ENCODE results near the gene HJV.

HJV gene

DNA sequence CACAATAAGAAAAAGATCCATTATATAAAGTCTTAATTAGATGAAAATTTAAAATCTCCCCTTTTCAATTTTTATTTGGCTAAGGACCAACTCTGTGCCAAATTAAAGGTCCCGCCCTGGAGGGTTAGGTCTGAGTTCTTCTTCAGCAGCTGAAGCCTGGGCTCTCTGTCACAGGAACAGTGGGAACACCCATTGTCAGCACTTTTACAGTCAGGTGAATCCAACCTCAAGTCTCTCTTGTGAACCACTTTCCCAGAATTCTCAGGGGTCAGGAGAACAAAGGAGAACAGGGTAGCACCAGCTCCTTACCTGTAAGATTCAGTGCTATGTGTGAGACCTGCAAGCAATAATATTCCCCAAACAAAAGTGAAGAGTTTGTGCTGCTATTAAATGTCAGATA, 25.1 kb upstream of the HJV start:
- Histone ChIP-seq H3K36me3 (no peaks in the 10 kb centered on the region), H3K27me3 (no peaks in the 10 kb centered on the region), H3K9me3 (no peaks in the 10 kb centered on the region), H3K4me3 (ENCODE audit: low read depth, low read length) (no peak overlapping the region), H3K4me1 (no peaks in the 10 kb centered on the region)
- DNase-seq = no peak
- TF ChIP-seq, protein P1, sequence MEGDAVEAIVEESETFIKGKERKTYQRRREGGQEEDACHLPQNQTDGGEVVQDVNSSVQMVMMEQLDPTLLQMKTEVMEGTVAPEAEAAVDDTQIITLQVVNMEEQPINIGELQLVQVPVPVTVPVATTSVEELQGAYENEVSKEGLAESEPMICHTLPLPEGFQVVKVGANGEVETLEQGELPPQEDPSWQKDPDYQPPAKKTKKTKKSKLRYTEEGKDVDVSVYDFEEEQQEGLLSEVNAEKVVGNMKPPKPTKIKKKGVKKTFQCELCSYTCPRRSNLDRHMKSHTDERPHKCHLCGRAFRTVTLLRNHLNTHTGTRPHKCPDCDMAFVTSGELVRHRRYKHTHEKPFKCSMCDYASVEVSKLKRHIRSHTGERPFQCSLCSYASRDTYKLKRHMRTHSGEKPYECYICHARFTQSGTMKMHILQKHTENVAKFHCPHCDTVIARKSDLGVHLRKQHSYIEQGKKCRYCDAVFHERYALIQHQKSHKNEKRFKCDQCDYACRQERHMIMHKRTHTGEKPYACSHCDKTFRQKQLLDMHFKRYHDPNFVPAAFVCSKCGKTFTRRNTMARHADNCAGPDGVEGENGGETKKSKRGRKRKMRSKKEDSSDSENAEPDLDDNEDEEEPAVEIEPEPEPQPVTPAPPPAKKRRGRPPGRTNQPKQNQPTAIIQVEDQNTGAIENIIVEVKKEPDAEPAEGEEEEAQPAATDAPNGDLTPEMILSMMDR (IDR thresholded peaks at IDR 0.05; ENCODE audit: low read depth, low read length) = no peak

DNA sequence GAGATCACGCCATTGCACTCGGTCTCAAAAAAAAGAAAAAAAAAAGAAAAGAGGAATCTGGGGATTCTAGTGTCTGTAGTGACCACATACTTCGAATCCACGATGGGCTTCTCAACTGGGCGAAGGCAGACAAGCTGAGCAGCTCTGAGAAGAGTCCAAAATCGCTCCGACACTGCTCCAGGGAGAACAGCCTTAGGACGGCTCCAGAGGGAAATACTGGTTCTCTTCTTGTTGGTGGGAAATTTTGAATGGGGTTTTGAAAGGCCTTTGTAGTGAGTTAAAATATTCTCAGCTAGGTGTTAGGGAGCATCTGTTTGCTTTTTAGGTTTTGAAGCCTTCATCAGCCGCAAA, 18.3 kb upstream of the HJV start:
- Histone ChIP-seq H3K9me3 (no peaks in the 10 kb centered on the region), H3K4me1 (no peaks in the 10 kb centered on the region), H3K4me3 (ENCODE audit: low read depth, low read length) (peak overlapping the region; percentile 93; the same call in 1 of the 2 replicates), H3K27me3 (no peaks in the 10 kb centered on the region), H3K36me3 (no peaks in the 10 kb centered on the region)
- TF ChIP-seq, protein P1 (IDR thresholded peaks at IDR 0.05; ENCODE audit: low read depth, low read length) = no peak
- DNase-seq = no peak

DNA sequence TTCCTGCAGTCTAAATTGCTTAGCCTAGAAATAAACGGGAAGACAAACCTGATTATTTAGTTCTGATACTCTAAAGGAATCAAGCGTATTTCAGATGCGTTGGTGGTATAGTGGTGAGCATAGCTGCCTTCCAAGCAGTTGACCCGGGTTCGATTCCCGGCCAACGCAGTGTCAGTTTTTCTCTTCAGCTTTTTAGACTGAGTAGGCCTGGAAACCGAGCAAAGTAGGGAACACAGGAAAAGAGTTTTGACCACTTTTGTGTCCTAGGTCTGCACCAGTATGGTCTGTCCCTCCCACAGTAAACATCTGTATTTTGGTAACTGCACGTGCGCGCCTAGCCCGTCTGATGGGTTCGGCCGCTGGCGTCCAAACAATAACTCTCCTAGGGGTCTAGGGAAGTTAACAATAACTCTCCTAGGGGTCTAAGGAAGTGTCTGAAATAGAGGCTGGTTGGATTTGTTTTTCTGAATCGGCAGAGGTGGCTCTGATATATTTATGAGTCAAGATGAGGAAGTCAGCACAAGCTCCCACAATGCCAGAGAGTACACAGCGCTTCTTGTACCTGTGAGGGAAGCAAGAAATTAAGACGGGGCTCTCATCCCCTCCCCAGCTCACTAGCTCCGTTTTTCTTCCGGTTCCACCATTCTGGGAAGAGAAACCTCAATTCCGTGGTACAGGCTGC, 15.6 kb upstream of the HJV start:
- H3K27me3 ChIP-seq = no peaks in the 10 kb centered on the region
- H3K4me3 ChIP-seq (ENCODE audit: low read depth, low read length) = peak overlapping the region; percentile 93
- H3K9me3 ChIP-seq = no peaks in the 10 kb centered on the region
- H3K36me3 ChIP-seq = no peaks in the 10 kb centered on the region
- peak; percentile 80 for DNase-seq
- TF ChIP-seq, protein P1 (IDR thresholded peaks at IDR 0.05; ENCODE audit: low read depth, low read length) = no peak
- H3K4me1 ChIP-seq = no peaks in the 10 kb centered on the region

DNA sequence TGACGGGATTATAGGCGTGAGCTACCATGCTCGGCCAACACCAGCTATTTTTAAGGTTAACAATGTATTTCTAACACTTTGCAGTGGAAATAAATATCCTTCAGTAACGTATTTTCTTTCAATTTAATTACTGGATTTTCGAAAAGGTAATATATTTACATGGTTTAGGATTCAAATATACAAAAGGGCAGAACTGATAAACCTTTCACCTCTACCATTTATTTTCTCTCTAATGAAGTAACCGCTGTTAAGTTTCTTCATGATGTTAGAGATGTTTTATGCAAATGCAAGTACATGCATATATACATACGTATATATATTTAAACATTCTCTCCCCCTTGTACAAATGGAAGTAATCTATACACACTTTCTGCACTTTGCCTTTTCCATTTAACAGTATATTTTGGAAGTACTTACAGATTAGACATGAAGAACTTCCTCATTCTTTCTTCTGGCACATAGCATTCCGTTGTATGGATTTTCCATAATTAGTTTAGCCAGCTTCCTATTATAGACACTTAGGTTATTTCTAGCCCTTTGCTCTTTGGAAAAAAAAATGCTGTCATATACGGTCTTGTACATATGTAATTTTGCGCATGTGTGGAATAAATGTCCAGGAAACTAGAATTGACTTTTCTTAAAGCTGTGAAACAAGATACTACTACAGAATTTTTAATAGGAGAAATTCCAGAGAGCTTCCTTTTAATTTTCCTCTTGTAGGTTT, 14.9 kb upstream of the HJV start:
- no peaks in the 10 kb centered on the region for H3K9me3 ChIP-seq
- TF ChIP-seq, protein P1 (IDR thresholded peaks at IDR 0.05; ENCODE audit: low read depth, low read length) = no peak
- DNase-seq = no peak
- H3K4me3 ChIP-seq (ENCODE audit: low read depth, low read length) = peak overlapping the region; percentile 93
- no peaks in the 10 kb centered on the region for H3K27me3 ChIP-seq
- H3K4me1 ChIP-seq = no peaks in the 10 kb centered on the region
- no peaks in the 10 kb centered on the region for H3K36me3 ChIP-seq

DNA sequence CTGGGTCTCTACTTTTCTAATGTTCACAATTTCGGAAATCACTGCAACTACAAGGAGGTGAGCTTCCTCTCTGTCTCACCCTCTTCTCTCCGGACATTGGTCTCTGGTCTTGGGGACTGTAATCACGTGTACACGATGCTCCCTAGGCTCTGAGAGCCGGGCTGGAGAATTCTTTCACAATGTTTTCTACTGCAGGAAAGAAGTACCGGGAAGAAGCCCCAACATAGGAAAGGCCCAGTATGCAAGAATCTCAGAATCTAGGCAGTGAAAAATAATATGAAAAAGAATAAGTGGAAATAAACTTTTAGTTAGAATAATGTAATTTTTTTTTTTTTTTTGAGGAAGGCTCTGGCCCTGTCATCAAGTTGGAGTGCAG, 13.5 kb upstream of the HJV start:
- DNase-seq = peak; percentile 43
- Histone ChIP-seq H3K9me3 (no peaks in the 10 kb centered on the region), H3K4me1 (no peaks in the 10 kb centered on the region), H3K4me3 (ENCODE audit: low read depth, low read length) (peak overlapping the region; percentile 58), H3K36me3 (no peaks in the 10 kb centered on the region), H3K27me3 (no peaks in the 10 kb centered on the region)
- TF ChIP-seq, protein P1 (IDR thresholded peaks at IDR 0.05; ENCODE audit: low read depth, low read length) = no peak

DNA sequence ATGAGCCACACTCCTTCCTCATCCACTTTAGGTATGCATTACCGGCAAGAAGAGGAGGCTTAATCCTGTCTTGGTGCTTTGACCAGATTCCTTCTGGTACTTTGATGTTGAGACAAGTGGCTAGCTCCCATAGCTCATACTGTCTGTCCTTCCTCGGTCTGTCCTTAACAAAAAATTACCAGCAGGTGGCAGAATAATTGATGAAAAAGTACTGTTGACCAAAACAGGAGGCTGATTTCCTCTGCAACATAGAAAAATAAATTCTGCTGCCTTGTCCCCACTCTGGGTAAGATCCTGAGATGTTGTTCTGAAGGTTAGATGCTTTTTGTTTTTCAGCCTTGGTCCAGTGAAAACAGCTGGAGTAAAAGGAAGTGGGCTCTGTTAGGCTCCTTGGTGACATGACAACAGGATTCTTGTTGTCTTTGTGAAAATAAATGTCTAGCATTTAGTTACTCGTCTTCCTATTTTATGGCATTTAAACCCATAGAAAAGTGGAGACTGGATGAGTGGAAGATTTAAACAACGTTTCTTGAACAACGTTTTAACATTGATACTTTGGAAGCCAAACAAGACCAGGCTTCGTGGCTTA, 11.2 kb upstream of the HJV start:
- Histone ChIP-seq H3K4me1 (no peaks in the 10 kb centered on the region), H3K36me3 (no peaks in the 10 kb centered on the region), H3K9me3 (no peaks in the 10 kb centered on the region), H3K27me3 (no peaks in the 10 kb centered on the region), H3K4me3 (ENCODE audit: low read depth, low read length) (no peak overlapping the region)
- DNase-seq = no peak
- TF ChIP-seq, protein P1 (IDR thresholded peaks at IDR 0.05; ENCODE audit: low read depth, low read length) = peak; percentile 65
